Measurements from ENCODE around the gene SPECC1.

DNA sequence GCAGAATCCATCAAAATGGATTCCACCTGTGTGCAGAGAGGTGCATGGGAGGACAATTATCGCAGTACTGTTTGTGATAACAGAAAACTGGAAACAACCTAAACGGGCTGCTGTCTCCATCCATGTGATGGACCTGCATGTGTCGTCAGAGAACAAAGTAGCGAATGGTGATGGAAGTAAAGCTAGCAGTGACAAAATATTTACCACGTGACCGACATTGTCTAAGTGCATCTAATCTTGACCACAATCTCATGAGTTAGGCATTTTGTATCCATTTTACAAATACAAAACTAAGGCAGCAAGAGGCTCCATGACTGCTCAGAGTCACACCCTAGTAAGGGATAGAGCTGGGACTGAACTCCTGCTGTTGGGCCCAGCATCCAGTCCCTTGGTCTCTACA is 270.9 kb downstream of the SPECC1 start:
- TF ChIP-seq, protein P1, sequence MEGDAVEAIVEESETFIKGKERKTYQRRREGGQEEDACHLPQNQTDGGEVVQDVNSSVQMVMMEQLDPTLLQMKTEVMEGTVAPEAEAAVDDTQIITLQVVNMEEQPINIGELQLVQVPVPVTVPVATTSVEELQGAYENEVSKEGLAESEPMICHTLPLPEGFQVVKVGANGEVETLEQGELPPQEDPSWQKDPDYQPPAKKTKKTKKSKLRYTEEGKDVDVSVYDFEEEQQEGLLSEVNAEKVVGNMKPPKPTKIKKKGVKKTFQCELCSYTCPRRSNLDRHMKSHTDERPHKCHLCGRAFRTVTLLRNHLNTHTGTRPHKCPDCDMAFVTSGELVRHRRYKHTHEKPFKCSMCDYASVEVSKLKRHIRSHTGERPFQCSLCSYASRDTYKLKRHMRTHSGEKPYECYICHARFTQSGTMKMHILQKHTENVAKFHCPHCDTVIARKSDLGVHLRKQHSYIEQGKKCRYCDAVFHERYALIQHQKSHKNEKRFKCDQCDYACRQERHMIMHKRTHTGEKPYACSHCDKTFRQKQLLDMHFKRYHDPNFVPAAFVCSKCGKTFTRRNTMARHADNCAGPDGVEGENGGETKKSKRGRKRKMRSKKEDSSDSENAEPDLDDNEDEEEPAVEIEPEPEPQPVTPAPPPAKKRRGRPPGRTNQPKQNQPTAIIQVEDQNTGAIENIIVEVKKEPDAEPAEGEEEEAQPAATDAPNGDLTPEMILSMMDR (IDR thresholded peaks at IDR 0.05): no peak
- TF ChIP-seq POLR2A (IDR thresholded peaks at IDR 0.05) (no peak), POLR2AphosphoS5 (IDR thresholded peaks at IDR 0.05) (no peak)
